PC-9 (cell line): ENCODE data around the gene ANXA9. TPM values are rescaled to one million over a fixed set of nuclear protein-coding genes. Genes with fewer than 3 reads are reported as not detected.

Experiments used
- BruUV-seq: library from RNA; stranded (reverse); fragments of 400-500 nt; replicated peaks from 2 replicates; lab custom pipeline; 2021; lab: Mats Ljungman, UMichigan
- CTCF ChIA-PET: fragments of 300-600 bp; sonication (Branson Sonifier 250); formaldehyde crosslinking; loops from one replicate; lab custom pipeline; 2022; ENCODE audit warnings: antibody characterized with exemption; lab: Charles Lee
- POLR2A ChIA-PET: fragments of 300-600 bp; sonication (Branson Sonifier 250); formaldehyde crosslinking; loops from one replicate; lab custom pipeline; 2022; ENCODE audit warnings: antibody characterized with exemption; ENCODE audit not compliant: unreplicated experiment; lab: Charles Lee
- DNase-seq, 2 experiments: peaks; one replicate each; pipeline versions ENCODE4 v3.0.0 to v3.0.0-alpha.2; 2015 to 2022; ENCODE audit warnings: mixed read lengths in 1 of 2
- H2AFZ ChIP-seq: fragments of 200-600 bp; sonication (generic); 2 replicates; pipeline ENCODE4 v1.8.1; 2017; ENCODE audit warnings: antibody characterized with exemption
- H3F3A ChIP-seq: fragments of 200-600 bp; sonication (generic); 2 replicates; pipeline ENCODE4 v1.8.1; 2017; ENCODE audit warnings: antibody characterized with exemption, mild to moderate bottlenecking, low read depth; ENCODE audit not compliant: insufficient read depth
- H3K27ac ChIP-seq: fragments of 200-600 bp; sonication (generic); 2 replicates; pipeline ENCODE4 v1.6.1; 2016; ENCODE audit warnings: mixed run types
- H3K27me3 ChIP-seq: fragments of 200-600 bp; sonication (generic); 2 replicates; pipeline ENCODE4 v1.6.1; 2016; ENCODE audit warnings: low read depth, mixed run types; ENCODE audit not compliant: insufficient read depth
- H3K36me3 ChIP-seq: fragments of 200-600 bp; sonication (generic); 2 replicates; pipeline ENCODE4 v1.6.1; 2016; ENCODE audit warnings: low read depth, mixed run types
- H3K4me1 ChIP-seq: fragments of 200-600 bp; sonication (generic); replicated peaks from 2 replicates; pipeline ENCODE4 v1.6.1; 2016; ENCODE audit warnings: mixed run types; ENCODE audit not compliant: insufficient read depth
- H3K4me2 ChIP-seq: fragments of 200-600 bp; sonication (generic); 2 replicates; pipeline ENCODE4 v1.6.1; 2017; ENCODE audit warnings: mixed run types
- H3K4me3 ChIP-seq: fragments of 200-600 bp; sonication (generic); 2 replicates; pipeline ENCODE4 v1.6.1; 2016; ENCODE audit warnings: mixed run types
- H3K79me2 ChIP-seq: fragments of 200-600 bp; sonication (generic); 2 replicates; pipeline ENCODE4 v1.6.1; 2017; ENCODE audit warnings: low read depth, mixed run types
- H3K9me2 ChIP-seq: fragments of 200-600 bp; sonication (generic); 2 replicates; pipeline ENCODE4 v1.8.1; 2017; ENCODE audit warnings: mild to moderate bottlenecking; ENCODE audit not compliant: insufficient read depth
- H3K9me3 ChIP-seq: fragments of 200-600 bp; sonication (generic); 2 replicates; pipeline ENCODE4 v1.8.1; 2016; ENCODE audit warnings: low read depth; ENCODE audit not compliant: insufficient read depth
- H4K20me1 ChIP-seq: fragments of 200-600 bp; sonication (generic); 2 replicates; pipeline ENCODE4 v1.8.1; 2017; ENCODE audit not compliant: insufficient read depth
- EZH2 ChIP-seq: fragments of 200-600 bp; sonication (generic); IDR thresholded peaks from 2 replicates; pipeline ENCODE4 v1.8.0; 2017; ENCODE audit warnings: antibody characterized with exemption, low read depth
- intact Hi-C: fragments of 100-400 bp; cut with micrococcal nuclease; formaldehyde crosslinking; loops from one replicate; pipeline ENCODE4 v1.10.0; 2022; ENCODE audit not compliant: unreplicated experiment
- total RNA-seq: library from RNA; stranded (reverse); gene quantifications from 2 replicates; pipeline ENCODE4 v1.2.3, GENCODE V29; 2021
- TF ChIP-seq, protein P1 (sequence below): fragments of 200-600 bp; sonication (generic); conservative IDR thresholded peaks from 2 replicates; pipeline ENCODE4 v1.6.1; 2017; ENCODE audit warnings: mixed run types, antibody characterized with exemption, mild to moderate bottlenecking, moderate library complexity

ANXA9 gene
- total RNA-seq, 1 experiment from 2014 or later, result 10.6 TPM

DNA sequence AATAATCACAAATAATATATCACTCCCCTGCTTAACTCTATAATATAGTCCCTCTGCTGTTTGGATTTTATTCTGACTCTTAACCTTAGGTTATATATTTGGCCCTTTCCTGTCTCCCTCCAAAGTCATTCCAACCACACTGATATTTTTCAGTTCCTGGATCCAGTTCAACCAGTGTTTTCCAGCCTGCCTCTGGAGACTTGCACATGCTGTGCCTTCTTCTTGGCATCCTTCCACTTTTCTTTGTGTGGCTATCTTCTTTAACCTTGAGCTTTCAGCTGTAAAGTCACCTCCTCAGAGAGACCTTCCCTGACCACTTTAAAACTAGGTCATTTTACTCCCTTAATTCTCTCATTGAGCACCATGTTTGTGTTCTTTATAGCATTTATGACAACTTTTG, 26.8 kb upstream of the ANXA9 start:
- no peak overlapping the region for H2AFZ ChIP-seq
- H3K4me3 ChIP-seq, result no peak overlapping the region
- H3K79me2 ChIP-seq, result no peaks in the 10 kb centered on the region
- no peak overlapping the region for H3K27ac ChIP-seq
- intact Hi-C loops, result no loop called here
- CTCF ChIA-PET, result interaction anchor here (0.7 kb wide), 1 partner anchor 442 kb away, joined by 7 read pairs; no protein-coding TSS in a partner anchor
- no peak overlapping the region for H3K4me2 ChIP-seq
- no peaks in the 10 kb centered on the region for H3K9me2 ChIP-seq
- POLR2A ChIA-PET, result no interaction called here
- H3F3A ChIP-seq, result peaks cover 17% of the 10 kb centered on the region
- H3K27me3 ChIP-seq, result no peaks in the 10 kb centered on the region
- no peak for TF ChIP-seq EZH2
- TF ChIP-seq, protein P1, sequence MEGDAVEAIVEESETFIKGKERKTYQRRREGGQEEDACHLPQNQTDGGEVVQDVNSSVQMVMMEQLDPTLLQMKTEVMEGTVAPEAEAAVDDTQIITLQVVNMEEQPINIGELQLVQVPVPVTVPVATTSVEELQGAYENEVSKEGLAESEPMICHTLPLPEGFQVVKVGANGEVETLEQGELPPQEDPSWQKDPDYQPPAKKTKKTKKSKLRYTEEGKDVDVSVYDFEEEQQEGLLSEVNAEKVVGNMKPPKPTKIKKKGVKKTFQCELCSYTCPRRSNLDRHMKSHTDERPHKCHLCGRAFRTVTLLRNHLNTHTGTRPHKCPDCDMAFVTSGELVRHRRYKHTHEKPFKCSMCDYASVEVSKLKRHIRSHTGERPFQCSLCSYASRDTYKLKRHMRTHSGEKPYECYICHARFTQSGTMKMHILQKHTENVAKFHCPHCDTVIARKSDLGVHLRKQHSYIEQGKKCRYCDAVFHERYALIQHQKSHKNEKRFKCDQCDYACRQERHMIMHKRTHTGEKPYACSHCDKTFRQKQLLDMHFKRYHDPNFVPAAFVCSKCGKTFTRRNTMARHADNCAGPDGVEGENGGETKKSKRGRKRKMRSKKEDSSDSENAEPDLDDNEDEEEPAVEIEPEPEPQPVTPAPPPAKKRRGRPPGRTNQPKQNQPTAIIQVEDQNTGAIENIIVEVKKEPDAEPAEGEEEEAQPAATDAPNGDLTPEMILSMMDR, result no peak
- H3K4me1 ChIP-seq, result no peaks in the 10 kb centered on the region
- H4K20me1 ChIP-seq, result no peaks in the 10 kb centered on the region; the same call in 1 of the 2 replicates
- BruUV-seq, result no TSS peak
- H3K9me3 ChIP-seq, result no peaks in the 10 kb centered on the region
- DNase-seq, result no peak
- H3K36me3 ChIP-seq, result peaks cover 34% of the 10 kb centered on the region

DNA sequence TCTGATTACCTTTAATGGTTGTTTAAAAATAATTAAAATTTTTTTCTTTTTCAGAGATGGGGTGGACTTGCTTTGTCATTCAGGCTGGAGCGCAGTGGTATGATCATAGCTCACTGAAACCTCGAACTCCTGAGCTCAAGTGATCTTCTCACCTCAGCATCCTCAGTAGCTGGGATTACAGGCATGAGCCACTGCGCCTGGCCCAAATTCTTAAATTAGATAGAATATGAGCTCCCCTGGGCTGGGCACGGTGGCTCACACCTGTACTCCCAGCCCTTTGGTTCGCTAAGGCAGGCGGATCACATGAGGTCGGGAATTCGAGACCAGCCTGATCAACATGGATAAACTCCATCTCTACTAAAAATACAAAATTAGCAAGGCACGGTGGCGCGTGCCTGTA, 24.4 kb upstream of the ANXA9 start:
- no peaks in the 10 kb centered on the region for H3K27me3 ChIP-seq
- no peaks in the 10 kb centered on the region for H3K9me3 ChIP-seq
- H3K36me3 ChIP-seq, result peaks cover 30% of the 10 kb centered on the region
- no peak overlapping the region for H3K27ac ChIP-seq
- H2AFZ ChIP-seq, result no peak overlapping the region
- H3K4me3 ChIP-seq, result no peak overlapping the region
- CTCF ChIA-PET, result interaction anchor here (0.6 to 0.7 kb wide), 3 partner anchors 26 to 737 kb away, joined by 7 to 15 read pairs (median 12); no protein-coding TSS in a partner anchor
- H3F3A ChIP-seq, result peaks cover 28% of the 10 kb centered on the region
- H3K79me2 ChIP-seq, result no peaks in the 10 kb centered on the region
- intact Hi-C loops, result no loop called here
- BruUV-seq, result no TSS peak
- no peak for DNase-seq
- no peaks in the 10 kb centered on the region for H3K9me2 ChIP-seq
- no peaks in the 10 kb centered on the region for H3K4me1 ChIP-seq
- POLR2A ChIA-PET, result interaction anchor here (0.6 kb wide), 3 partner anchors 11 to 208 kb away, joined by 11 to 21 read pairs (median 16); no protein-coding TSS in a partner anchor
- H4K20me1 ChIP-seq, result no peaks in the 10 kb centered on the region; the same call in 1 of the 2 replicates
- no peak overlapping the region for H3K4me2 ChIP-seq
- no peak for TF ChIP-seq EZH2
- TF ChIP-seq, protein P1, result no peak

GRCh38 chr1:150960646-150961045, 21.4 kb upstream of the ANXA9 start:
- no peak for TF ChIP-seq EZH2
- TF ChIP-seq, protein P1, result no peak
- BruUV-seq, result no TSS peak
- no peak overlapping the region for H3K4me3 ChIP-seq
- no peaks in the 10 kb centered on the region for H4K20me1 ChIP-seq
- no peak overlapping the region for H3K27ac ChIP-seq
- no peaks in the 10 kb centered on the region for H3K27me3 ChIP-seq
- no peaks in the 10 kb centered on the region for H3K9me3 ChIP-seq
- peaks cover 32% of the 10 kb centered on the region for H3K36me3 ChIP-seq
- DNase-seq, result no peak
- H3K4me1 ChIP-seq, result no peaks in the 10 kb centered on the region
- no peak overlapping the region for H3K4me2 ChIP-seq
- intact Hi-C loops, result no loop called here
- no peaks in the 10 kb centered on the region for H3K79me2 ChIP-seq
- ChIA-PET POLR2A (interaction anchor here (0.6 kb wide), 1 partner anchor 13 kb away, joined by 3 read pairs; no protein-coding TSS in a partner anchor), CTCF (interaction anchor here (0.6 kb wide), 1 partner anchor 678 kb away, joined by 3 read pairs; the partner anchor contains the start of gene CIART)
- peaks cover 26% of the 10 kb centered on the region for H3F3A ChIP-seq
- no peak overlapping the region for H2AFZ ChIP-seq
- H3K9me2 ChIP-seq, result no peaks in the 10 kb centered on the region
